Jurkat, Clone E6-1 (cell line): ENCODE results near the gene CFAP119.

ENCODE experiments used
- DNase-seq: peaks from one replicate; pipeline ENCODE4 v3.0.0-alpha.2; 2011; ENCODE audit warnings: low read depth, low spot score
- H3K4me3 ChIP-seq: 2 replicates; pipeline ENCODE4 v1.5.1; 2011; ENCODE audit warnings: mild to moderate bottlenecking, low read length, control low read depth, moderate library complexity

The CFAP119 gene

DNA sequence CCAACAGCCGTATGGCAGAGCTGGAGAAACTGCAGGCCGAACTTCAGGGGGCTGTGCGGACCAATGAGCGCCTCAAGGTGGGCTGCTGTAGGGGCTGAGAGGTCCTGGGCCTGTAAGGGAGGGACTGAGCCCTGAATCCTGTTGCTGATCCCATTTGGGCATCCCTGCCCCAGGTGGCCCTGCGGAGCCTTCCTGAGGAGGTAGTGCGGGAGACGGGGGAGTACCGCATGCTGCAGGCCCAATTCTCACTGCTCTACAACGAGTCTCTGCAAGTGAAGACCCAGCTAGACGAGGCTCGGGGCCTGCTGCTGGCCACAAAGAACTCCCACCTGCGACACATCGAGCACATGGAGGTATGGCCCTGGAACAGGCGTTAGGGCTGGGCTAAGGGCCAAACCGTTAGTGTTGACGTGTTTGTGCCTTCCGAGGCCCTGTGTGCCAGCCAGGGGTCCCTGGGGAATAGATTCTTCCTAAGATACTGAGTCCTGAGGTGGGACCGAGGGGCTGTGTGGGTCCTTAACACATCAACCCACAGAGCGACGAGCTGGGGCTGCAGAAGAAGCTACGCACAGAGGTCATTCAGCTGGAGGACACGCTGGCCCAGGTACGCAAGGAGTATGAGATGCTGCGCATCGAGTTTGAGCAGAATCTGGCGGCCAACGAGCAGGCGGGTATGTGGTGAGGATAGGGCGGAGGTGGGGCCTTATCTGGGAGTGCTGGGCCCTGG is 4.5 kb upstream of the CFAP119 start:
- no peak overlapping the region for H3K4me3 ChIP-seq
- no peak for DNase-seq

DNA sequence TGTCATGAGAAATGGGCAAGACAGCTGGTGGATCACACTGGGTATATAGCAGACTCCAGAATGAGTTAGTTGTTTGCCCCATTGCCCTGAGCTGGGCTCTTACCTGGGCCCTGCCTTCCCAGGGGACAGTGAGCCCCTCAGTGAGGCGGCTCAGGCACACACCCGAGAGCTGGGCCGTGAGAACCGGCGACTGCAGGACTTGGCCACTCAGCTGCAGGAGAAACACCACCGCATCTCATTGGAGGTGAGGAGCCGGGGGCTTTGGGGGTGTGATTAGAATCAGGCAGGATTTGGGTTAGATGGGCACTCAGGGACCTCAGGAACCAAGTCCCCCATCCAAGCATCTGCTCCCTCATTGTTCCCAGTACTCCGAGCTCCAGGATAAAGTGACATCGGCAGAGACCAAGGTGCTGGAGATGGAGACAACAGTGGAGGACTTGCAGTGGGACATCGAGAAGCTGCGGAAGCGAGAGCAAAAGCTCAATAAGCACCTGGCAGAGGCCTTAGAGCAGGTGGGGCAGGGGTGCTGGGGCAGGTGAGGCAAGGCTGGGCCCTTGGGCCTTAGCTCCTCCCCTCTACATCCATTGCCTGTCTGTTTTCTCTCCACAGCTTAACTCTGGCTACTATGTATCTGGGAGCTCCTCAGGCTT is 3.1 kb upstream of the CFAP119 start:
- DNase-seq = no peak
- H3K4me3 ChIP-seq = no peak overlapping the region

DNA sequence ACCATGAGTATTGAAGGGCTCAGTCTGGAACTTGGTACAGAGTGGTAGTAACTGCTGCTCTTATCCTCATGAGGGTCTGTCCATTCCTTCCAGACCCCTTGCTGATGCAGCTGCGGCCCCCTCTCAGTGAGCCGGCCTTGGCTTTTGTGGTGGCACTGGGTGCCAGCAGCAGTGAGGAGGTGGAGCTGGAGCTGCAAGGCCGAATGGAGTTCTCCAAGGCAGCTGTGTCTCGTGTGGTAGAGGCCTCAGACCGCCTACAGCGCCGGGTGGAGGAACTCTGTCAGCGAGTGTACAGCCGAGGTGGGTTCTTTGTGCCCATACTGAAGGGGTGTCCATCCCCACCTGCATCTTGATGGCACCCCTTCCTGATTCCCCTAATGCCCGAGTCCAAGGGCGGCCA is 2.2 kb upstream of the CFAP119 start:
- DNase-seq = no peak
- H3K4me3 ChIP-seq = no peak overlapping the region

DNA sequence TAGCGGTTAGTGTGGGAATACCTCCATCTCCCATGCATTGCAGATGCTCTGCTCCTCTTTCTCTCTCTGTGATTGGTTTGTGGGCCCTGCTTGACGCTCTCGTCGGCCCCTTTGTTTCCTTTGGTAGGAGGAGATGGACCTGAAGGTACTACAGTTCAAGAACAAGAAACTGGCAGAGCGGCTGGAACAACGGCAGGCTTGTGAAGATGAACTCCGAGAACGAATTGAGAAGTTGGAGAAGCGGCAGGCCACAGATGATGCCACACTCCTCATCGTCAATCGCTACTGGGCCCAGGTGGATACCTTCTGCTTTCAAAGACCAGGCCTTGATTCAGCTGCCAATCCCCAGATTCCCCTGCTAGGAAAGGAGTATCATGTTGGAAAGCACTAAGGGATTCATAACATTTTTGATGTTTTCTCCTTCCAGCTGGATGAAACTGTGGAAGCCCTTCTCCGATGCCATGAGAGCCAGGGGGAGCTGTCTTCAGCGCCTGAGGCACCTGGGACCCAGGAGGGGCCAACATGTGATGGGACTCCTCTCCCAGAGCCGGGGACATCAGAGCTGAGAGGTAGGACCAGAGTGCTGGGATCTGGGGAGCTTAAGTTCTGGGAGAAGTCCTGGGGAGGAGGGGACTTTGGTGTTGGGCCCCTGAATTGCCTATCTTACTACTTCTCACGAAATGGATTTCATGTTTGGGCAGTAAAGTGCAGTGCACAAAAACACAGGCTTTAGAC is 1.3 kb upstream of the CFAP119 start:
- DNase-seq = no peak
- peak overlapping the region; percentile 75 for H3K4me3 ChIP-seq

DNA sequence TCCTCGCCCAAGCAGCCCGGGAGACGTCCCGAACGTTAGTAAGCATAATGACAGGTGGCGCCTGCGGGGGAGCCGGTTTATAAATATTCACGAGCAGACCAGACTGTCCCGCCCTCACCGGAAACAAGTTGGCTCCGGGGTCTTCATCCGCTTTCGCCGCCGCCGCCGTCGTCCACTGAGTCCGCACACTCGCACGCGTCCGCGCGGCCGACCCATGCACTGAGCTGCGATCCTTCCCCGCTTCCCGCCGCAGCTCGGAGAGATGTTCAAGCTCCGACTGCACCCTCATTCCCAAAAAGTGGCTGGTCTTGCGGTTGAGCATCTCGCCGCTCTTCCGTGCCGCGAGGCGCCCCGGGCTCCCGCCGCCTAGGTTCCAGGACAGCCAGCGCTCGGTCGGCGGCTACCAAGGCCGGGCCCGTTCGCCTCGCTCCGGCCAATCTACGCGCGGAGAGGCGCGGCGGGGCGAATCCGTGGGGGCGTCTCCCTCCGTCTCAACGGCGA is 385 bp downstream of the CFAP119 start:
- peak; percentile 35 for DNase-seq

DNA sequence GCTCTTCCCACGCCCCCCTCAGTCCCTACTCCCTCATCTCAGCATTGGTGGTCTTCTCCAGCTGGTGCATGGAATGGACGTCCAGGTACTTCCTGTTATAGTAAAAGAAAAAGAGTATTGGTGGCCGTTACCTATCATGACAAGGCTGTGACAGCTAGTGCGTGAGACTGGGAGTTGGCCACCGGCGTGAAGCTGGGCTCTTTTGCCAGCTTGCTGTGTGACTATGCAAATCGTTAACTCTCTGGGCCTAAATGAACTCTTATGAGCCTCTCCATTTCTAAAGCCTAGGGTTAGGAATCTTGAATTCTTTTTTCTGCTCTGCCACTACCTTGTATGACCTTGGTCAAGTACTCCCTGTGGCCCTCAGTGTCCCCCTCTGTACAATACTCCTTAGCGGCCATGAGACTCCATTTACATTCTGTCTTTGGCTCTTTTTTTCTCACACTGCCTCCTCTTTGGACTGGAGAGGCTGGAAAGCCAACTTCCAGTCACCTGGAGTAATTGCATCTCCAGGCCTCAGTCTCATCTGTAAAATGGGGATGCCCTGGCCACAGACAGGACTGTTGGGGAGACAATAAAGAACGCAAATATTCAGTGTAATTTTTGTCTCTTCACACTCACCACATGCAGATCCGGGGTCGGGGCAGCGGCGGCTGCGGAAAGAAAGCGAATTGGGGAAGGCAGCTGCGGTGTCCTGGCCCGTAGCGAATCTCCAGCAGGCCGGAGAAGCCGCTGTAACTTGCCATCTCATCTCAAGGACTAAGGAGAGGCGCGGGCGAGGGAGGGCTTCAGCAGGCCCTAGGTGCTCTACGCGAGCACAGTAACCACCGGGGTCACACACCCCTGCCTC is 1.1 kb downstream of the CFAP119 start:
- DNase-seq = no peak
- peak overlapping the region; percentile 75 for H3K4me3 ChIP-seq

More for the DNA sequence above, 385 bp downstream of the CFAP119 start:
- H3K4me3 ChIP-seq = peak overlapping the region; percentile 75

DNA sequence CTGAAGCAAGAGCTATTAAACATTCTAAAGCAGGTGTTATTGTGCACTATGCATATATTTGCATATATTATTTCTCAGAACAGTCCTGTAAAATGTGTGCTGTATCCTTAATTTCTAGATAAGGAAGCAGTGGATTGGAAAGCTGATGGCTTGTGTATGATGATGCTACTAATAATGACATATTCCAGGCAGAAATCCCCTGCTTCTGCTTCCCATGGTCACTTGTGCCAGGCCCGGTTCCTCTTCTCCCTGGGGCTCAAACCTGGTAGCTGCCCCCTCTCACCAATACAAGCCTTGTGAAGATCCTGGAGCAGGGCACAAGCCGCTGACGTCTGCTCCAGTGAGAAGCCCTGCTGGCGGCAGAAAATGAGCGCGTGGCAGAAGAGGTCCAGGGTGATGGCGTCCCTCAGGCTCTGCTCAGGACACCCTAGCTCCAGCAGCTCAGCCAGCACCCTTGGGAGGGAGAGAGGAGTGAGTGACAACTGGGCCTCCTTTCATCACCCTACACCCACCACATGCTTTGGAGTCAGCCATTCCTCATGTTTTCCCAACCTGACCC is 1.8 kb downstream of the CFAP119 start:
- DNase-seq = no peak
- no peak overlapping the region for H3K4me3 ChIP-seq

DNA sequence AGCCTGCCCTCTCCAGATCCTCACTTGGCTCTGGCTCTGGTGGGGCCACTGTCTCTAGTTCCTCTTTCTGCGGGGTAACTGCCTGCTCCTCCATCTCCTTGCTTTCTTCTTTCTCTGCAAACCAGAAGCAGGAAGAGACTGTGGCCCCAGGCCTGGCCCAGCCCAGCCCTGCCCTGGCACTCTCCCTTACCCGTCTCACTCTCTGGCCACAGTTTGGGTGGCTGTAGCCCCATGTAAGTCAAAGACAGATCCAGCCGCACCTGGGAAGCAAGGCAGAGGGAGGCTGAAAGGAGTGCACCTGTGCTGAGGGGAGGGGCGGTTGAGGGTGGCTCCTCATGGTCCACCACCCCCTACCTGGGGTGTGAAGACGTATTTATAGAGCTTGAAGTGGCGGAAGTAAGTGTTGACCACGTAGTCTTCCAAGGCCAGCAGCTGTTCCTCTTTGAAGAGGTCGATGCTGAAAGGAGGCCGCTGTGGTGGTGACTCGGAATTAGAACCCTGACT is 2.8 kb downstream of the CFAP119 start:
- DNase-seq = no peak
- H3K4me3 ChIP-seq = no peak overlapping the region

DNA sequence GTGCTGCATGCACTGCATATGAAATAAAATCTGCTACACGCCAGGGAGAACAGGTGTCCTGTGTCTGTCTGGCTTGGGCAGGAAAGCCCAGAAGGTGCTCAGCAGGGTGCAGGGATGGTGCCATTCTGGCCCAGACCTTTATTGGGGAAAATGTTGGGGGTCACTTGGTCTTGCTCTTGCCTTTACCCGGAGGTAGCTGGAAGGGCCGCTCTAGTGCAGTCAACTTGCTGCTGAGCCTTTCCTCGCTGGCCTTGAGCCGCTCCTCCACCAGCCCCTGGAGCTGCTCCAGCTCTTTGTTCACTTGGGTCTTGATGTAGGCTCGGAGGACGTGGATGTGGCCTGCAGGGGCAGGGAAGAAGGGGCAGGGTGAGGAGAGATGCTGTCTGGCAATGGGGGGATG is 4.5 kb downstream of the CFAP119 start:
- H3K4me3 ChIP-seq = no peak overlapping the region
- DNase-seq = no peak

DNA sequence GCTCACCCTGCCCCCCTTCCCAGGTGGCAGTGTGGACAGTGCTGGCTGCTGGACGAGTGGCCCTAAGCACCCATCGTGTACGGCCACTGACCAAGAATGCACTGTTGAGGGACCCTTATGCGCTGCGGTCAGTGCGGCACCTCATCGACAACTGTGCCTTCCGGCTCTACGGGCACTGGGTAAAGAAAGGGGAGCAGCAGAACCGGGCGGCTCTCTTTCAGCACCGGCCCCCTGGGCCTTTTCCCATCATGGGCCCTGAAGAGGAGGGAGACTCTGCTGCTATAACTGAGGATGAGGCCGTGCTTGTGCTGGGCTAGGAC is 5.1 kb downstream of the CFAP119 start:
- DNase-seq = no peak
- no peak overlapping the region for H3K4me3 ChIP-seq

DNA sequence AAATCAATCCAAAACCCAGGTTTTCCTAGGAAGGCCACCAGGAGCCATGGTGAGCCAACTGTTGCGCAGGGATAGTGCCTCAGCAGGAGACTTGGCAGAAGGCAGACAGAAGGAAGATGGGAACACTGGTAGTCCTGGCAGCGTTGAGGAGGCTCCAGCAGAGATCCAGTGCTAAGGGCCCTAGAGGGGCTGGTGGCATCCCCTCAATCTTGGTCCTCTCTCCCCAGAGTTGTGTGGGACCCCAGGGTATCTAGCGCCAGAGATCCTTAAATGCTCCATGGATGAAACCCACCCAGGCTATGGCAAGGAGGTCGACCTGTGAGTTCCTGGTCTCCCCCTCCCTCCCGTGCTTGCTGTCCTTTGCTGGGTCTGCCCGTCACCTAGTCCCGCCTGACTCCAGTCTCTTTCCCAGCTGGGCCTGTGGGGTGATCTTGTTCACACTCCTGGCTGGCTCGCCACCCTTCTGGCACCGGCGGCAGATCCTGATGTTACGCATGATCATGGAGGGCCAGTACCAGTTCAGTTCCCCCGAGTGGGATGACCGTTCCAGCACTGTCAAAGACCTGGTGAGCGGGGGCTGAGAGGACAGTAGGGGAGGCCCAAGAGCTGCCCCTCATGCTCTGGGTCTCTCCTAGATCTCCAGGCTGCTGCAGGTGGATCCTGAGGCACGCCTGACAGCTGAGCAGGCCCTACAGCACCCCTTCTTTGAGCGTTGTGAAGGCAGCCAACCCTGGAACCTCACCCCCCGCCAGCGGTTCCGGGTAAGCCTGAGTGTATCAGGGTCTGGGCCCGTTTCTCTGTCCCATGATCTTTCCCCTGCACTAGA is 5.7 kb downstream of the CFAP119 start:
- no peak for DNase-seq
- no peak overlapping the region for H3K4me3 ChIP-seq

DNA sequence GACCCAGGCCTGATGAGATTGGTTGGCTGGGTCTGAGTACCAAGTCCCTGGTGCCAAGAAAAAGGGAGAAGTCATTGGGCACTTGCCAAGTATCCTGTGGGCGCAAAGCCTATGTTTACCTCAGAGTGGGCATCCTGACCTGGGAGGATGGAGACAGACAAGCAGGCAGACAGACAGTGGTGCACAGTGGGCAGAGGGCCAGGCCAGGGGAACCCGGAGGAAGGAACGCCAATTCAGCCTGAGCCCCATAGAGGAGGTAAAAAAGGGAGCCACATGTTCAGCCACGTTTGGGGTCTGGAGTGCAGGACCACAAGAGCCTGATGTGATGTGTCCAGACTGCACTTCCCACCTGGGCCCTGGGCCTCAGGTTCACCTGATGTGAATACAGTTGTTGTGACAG is 8.3 kb downstream of the CFAP119 start:
- no peak overlapping the region for H3K4me3 ChIP-seq
- DNase-seq = no peak

DNA sequence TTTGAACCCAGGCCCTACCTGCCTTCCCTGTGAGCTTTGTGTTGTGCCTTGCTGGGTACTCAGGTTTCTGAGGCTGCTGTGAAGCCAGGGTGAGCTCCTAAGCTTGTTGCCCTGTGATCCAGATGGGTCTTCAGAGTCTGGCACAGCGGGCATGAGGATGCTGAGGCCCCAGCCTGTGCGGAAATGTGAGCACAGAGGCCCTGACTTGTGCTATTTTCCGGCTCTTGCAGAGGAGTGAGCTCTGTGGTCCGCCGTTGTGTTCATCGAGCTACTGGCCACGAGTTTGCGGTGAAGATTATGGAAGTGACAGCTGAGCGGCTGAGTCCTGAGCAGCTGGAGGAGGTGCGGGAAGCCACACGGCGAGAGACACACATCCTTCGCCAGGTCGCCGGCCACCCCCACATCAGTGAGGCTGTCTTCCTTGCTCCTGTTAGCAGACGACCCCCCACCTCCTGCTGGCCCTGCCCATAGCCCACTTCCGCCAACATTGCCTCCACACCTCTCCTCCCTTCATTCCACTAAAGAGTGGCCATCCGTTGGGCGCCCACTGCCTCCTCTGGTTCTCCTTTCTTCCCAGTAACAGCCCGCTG is 10.9 kb downstream of the CFAP119 start:
- no peak overlapping the region for H3K4me3 ChIP-seq
- DNase-seq = no peak

DNA sequence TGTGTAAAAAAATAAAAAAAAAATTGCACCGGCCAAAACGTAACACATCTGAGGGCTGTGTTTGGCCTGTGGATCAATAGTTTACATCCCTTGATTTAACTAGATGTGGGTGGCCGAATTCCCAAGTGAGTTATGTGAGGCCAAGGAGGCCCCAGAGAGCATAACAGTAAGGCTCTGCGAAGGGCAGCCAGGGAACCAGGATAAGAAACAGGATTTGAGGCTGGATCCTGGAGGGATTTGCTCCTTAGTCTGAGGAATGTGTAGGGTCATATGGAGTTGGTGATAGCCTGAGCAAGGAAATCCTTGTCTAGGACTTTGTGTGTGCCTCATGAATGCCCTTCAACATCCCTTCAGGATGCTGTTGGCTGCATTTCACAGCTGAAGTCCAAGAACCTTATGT is 11.7 kb downstream of the CFAP119 start:
- no peak overlapping the region for H3K4me3 ChIP-seq
- DNase-seq = no peak

DNA sequence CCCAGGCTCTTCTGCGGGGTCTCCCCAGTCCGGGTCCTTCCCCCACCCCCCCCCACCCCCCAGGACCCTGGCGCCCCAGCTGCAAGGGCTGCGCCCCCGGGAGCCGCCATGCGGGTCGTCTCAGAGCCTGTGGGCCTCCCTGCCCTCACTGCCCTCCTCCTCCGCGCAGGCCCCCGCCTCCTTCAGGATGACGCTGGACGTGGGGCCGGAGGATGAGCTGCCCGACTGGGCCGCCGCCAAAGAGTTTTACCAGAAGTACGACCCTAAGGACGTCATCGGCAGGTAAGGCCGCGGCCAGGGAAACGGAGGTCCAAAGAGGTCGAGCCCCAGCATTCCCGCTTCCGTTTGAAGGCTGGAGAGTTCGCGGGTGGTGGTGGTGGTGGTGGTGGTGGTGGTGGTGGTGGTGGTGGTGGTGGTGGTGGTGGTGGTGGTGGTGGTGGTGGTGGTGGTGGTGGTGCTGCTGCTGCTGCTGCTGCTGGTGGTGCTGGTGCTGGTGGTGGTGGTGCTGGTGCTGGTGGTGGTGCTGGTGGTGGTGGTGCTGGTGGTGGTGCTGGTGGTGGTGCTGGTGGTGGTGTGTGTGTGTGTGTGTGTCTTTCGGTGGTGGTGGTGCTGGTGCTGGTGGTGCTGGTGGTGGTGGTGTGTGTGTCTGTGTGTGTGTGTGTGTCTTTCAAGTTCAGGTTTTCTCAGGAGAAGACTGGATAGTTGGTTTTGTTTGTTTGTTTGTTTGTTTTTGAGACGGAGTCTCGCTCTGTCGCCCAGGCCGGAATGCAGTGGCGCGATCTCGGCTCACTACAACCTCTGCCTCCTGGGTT is 13.0 kb downstream of the CFAP119 start:
- H3K4me3 ChIP-seq = peak overlapping the region; percentile 74
- DNase-seq = no peak

DNA sequence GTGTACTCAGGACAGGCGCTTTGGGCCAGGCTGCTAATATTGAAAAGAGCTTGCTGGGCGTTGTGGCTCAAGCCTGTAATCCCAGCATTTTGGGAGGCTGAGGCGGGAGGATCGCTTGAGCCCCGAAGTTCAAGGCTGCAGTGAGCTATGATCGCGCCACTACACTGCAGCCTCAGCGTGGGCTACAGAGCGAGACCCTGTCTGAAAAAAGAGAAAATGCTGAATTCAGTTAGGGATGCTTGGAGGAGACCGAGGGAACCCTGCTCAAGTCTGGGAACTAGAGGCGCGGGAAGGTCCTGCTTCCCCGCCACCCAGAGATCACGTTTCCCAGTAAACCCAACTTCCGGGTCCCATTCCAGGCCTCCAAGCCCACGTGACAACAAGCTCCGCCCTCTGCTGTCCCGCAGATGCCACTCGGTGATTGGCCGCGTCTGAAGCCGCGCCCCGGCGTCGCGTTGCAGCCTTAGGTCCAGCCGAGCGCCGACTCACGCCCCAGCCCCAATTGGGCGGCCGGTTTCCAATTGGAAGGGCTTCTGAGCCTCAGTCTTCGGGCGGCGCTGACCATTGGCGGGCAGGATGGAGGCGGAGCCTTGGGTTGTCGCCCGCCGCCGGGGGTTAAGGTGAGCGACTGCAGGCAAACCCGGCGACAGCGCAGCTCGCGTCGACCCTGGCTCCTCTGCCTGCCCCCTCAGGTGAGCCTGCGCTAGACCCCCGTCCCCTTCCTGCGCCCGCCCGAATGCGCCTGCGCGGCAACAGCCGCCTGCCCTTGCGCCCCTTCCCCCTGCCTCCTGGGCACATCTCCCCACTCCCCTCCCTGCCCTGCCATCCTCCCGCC is 13.8 kb downstream of the CFAP119 start, which contains the start of gene PHKG2:
Gene PHKG2, plus strand, starts transcription at position 627 of the 835 bp plus-strand sequence. CDS start 396 bp downstream, outside the sequence.
- DNase-seq = peak; percentile 97
- H3K4me3 ChIP-seq = peak within 1 kb of the TSS; percentile 74
